ENCODE results near the gene RAPGEF2.
"Not testable (repeated sequence)": the region's sequence is repeated elsewhere in the genome, so short reads cannot be mapped to it uniquely, and the experiment has no call there.

RAPGEF2 gene

GRCh38 chr4:159237975-159238374 lies 135.1 kb downstream of the RAPGEF2 start:
- Mint-ChIP-seq H3K9me3 (no peaks in the 10 kb centered on the region), H3K36me3 (ENCODE audit: insufficient read depth) (peaks cover 3% of the 10 kb centered on the region), H3K27ac (no peak overlapping the region), H3K27me3 (no peaks in the 10 kb centered on the region), H3K4me3 (no peak overlapping the region), H3K4me1 (ENCODE audit: low read depth in 2 of 2) (peaks cover 8 to 12% of the 10 kb centered on the region in 2 donors)
- DNase-seq (no peak), ATAC-seq (replicated peaks) (no peak)

DNA sequence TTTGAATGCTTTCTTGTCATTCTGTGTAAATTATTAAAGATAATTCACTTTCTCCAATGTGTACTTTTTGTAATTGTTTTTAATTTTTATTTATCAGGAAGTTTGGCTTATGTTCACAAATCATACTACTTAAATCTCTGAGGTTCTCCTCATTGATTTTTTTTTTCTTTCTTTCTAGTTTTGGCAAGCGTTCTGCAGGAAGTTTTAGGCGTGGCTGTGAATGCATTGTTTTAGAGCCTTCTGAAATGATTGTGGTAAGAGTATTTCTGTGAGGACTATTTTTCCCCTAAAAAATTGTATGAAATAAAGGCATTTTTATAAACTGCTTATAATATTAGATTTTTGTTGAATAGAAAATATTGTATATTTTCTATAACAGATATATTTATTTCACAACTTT lies 135.8 kb downstream of the RAPGEF2 start:
- H3K27me3 Mint-ChIP-seq = no peaks in the 10 kb centered on the region
- no peak for ATAC-seq (replicated peaks)
- peaks cover 3% of the 10 kb centered on the region for H3K36me3 Mint-ChIP-seq (ENCODE audit: insufficient read depth)
- no peak overlapping the region for H3K4me3 Mint-ChIP-seq
- peaks cover 3 to 6% of the 10 kb centered on the region in 2 donors for H3K4me1 Mint-ChIP-seq (ENCODE audit: low read depth in 2 of 2)
- H3K27ac Mint-ChIP-seq = no peak overlapping the region
- DNase-seq = no peak
- H3K9me3 Mint-ChIP-seq = no peaks in the 10 kb centered on the region

GRCh38 chr4:159239629-159240028 lies 136.8 kb downstream of the RAPGEF2 start:
- peaks cover 3 to 6% of the 10 kb centered on the region in 2 donors for H3K4me1 Mint-ChIP-seq (ENCODE audit: low read depth in 2 of 2)
- no peak for ATAC-seq (replicated peaks)

DNA sequence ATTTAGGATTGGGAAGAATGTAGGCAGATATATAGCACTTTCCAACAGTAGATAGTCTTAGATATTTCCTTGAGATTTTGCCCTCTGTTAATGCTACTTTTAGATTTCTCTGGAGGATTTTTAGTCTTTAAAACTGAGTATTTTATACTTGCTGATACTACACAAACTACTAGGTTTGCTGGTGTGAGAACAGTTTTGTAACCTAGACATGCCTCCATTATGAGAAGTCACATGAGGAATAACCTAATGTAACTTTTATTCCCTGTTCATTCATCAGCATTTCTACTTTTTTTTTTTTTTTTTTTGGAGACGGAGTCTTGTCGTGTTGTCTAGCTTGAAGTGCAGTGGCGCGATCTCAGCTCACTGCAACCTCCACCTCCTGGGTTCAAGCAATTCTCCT lies 137.2 kb downstream of the RAPGEF2 start:
- H3K27me3 Mint-ChIP-seq = no peaks in the 10 kb centered on the region

More at GRCh38 chr4:159239629-159240028, 136.8 kb downstream of the RAPGEF2 start:
- Mint-ChIP-seq H3K9me3 (no peaks in the 10 kb centered on the region), H3K27me3 (no peaks in the 10 kb centered on the region), H3K36me3 (ENCODE audit: insufficient read depth) (peaks cover 3% of the 10 kb centered on the region), H3K27ac (no peak overlapping the region), H3K4me3 (peak overlapping the region in 1 of 2 donors; percentile 31)
- DNase-seq = no peak

GRCh38 chr4:159240687-159241086 lies 137.8 kb downstream of the RAPGEF2 start:
- DNase-seq = no peak
- Mint-ChIP-seq H3K27ac (no peak overlapping the region), H3K4me1 (ENCODE audit: low read depth in 2 of 2) (peaks cover 3 to 5% of the 10 kb centered on the region in 2 donors), H3K4me3 (no peak overlapping the region), H3K27me3 (no peaks in the 10 kb centered on the region), H3K9me3 (no peaks in the 10 kb centered on the region), H3K36me3 (ENCODE audit: insufficient read depth) (peaks cover 3% of the 10 kb centered on the region)
- ATAC-seq (replicated peaks) = no peak

More for the DNA sequence above, 137.2 kb downstream of the RAPGEF2 start:
- H3K36me3 Mint-ChIP-seq (ENCODE audit: insufficient read depth) = peaks cover 3% of the 10 kb centered on the region
- no peaks in the 10 kb centered on the region for H3K9me3 Mint-ChIP-seq
- ATAC-seq (replicated peaks) (no peak), DNase-seq (no peak)
- peaks cover 3 to 6% of the 10 kb centered on the region in 2 donors for H3K4me1 Mint-ChIP-seq (ENCODE audit: low read depth in 2 of 2)
- no peak overlapping the region for H3K27ac Mint-ChIP-seq
- no peak overlapping the region for H3K4me3 Mint-ChIP-seq

DNA sequence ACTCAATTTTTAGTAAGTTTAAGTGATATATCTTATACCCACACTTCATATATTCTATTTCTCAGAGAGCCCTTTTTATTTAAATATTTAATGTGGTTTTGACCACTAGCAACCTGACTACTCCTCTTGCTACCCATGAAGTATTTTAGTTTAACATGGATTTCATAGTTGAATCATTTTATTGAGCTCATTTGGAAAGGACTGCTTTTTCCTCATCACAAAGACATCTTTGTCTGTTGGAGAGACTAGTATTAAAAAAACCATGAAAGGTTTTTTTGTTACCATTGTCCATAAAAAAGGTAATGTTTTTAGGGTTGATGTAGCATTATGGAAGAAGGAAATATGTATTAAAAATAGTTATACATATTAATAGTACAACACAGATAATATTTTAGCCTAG lies 139.5 kb downstream of the RAPGEF2 start:
- no peaks in the 10 kb centered on the region for H3K4me1 Mint-ChIP-seq (ENCODE audit: low read depth in 2 of 2)
- no peaks in the 10 kb centered on the region for H3K9me3 Mint-ChIP-seq
- H3K36me3 Mint-ChIP-seq (ENCODE audit: insufficient read depth) = peaks cover 3% of the 10 kb centered on the region
- no peak for ATAC-seq (replicated peaks)
- no peaks in the 10 kb centered on the region for H3K27me3 Mint-ChIP-seq
- no peak overlapping the region for H3K27ac Mint-ChIP-seq
- H3K4me3 Mint-ChIP-seq = no peak overlapping the region
- no peak for DNase-seq

GRCh38 chr4:159248384-159249178 lies 145.7 kb downstream of the RAPGEF2 start:
- no peak overlapping the region for H3K4me3 Mint-ChIP-seq
- H3K36me3 Mint-ChIP-seq (ENCODE audit: insufficient read depth) = no peaks in the 10 kb centered on the region
- ATAC-seq (replicated peaks) (no peak), DNase-seq (no peak)
- no peaks in the 10 kb centered on the region for H3K9me3 Mint-ChIP-seq
- H3K27me3 Mint-ChIP-seq = no peaks in the 10 kb centered on the region
- H3K27ac Mint-ChIP-seq = no peak overlapping the region
- H3K4me1 Mint-ChIP-seq (ENCODE audit: low read depth in 2 of 2) = no peaks in the 10 kb centered on the region

DNA sequence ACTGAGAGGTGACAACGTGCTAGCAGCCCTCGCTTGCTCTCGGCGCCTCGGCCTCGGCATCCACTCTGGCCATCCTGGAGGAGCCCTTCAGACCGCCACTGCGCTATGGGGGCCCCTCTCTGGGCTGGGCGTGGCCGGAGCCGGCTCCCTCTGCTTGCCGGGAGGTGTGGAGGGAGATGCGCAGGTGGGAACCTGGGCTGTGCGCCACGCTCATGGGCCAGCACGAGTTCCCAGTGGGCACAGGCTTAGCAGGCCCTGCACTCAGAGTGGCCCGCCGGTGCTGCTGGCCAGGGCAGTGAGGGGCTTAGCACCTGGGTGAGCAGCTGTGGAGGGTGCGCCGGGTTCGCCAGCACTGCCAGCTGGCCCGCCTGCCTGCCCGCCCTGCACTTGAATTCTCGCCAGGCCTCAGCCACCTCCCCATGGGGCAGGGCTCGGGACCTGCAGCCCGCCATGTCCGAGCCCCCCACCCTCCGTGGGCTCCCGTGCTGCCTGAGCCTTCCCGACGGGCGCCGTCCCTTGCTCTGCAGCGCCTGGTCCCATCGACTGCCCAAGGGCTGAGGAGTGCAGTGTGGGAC lies 148.0 kb downstream of the RAPGEF2 start:
- Mint-ChIP-seq H3K4me1 (ENCODE audit: low read depth in 2 of 2) (no peaks in the 10 kb centered on the region), H3K27me3 (no peaks in the 10 kb centered on the region), H3K4me3 (no peak overlapping the region), H3K36me3 (ENCODE audit: insufficient read depth) (no peaks in the 10 kb centered on the region), H3K27ac (no peak overlapping the region), H3K9me3 (no peaks in the 10 kb centered on the region)
- no peak for ATAC-seq (replicated peaks)
- no peak for DNase-seq

GRCh38 chr4:159251580-159251979 lies 148.7 kb downstream of the RAPGEF2 start:
- not testable (repeated sequence) for ATAC-seq (replicated peaks); H3K27me3 Mint-ChIP-seq; H3K4me1 Mint-ChIP-seq (ENCODE audit: low read depth in 2 of 2); H3K36me3 Mint-ChIP-seq (ENCODE audit: insufficient read depth); DNase-seq; H3K27ac Mint-ChIP-seq; H3K9me3 Mint-ChIP-seq; H3K4me3 Mint-ChIP-seq

GRCh38 chr4:159252491-159252890 lies 149.6 kb downstream of the RAPGEF2 start:
- H3K9me3 Mint-ChIP-seq = no peaks in the 10 kb centered on the region
- H3K27ac Mint-ChIP-seq = no peak overlapping the region
- no peaks in the 10 kb centered on the region for H3K27me3 Mint-ChIP-seq
- DNase-seq = no peak
- H3K4me1 Mint-ChIP-seq (ENCODE audit: low read depth in 2 of 2) = peaks cover 6 to 11% of the 10 kb centered on the region in 2 donors
- H3K4me3 Mint-ChIP-seq = no peak overlapping the region
- H3K36me3 Mint-ChIP-seq (ENCODE audit: insufficient read depth) = no peaks in the 10 kb centered on the region
- ATAC-seq (replicated peaks) = no peak

DNA sequence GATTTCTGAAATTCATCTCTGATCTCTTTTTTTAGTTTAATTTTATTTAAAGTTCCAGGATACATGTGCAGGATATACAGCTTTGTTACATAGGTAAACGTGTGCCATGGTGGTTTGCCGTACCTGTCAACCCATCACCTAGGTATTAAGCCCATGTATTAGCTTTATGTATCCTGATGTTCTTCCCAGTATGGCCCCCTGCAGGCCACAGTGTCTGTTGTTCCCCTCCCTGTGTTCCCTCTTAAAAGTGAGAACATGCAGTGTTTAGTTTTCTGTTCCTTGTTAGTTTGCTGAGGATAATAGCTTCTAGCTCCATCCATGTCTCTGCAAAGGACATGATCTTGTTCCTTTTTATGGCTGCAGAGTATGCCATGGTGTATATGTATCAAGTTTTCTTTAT lies 153.2 kb downstream of the RAPGEF2 start:
- no peaks in the 10 kb centered on the region for H3K36me3 Mint-ChIP-seq (ENCODE audit: insufficient read depth)
- DNase-seq (no peak), ATAC-seq (replicated peaks) (no peak)
- no peak overlapping the region for H3K4me3 Mint-ChIP-seq
- H3K9me3 Mint-ChIP-seq = no peaks in the 10 kb centered on the region
- peaks cover 6 to 11% of the 10 kb centered on the region in 2 donors for H3K4me1 Mint-ChIP-seq (ENCODE audit: low read depth in 2 of 2)
- H3K27ac Mint-ChIP-seq = no peak overlapping the region
- H3K27me3 Mint-ChIP-seq = no peaks in the 10 kb centered on the region

- no peak overlapping the region for H3K27ac Mint-ChIP-seq
- no peaks in the 10 kb centered on the region for H3K9me3 Mint-ChIP-seq
- no peaks in the 10 kb centered on the region for H3K27me3 Mint-ChIP-seq
- H3K4me3 Mint-ChIP-seq = no peak overlapping the region
- H3K4me1 Mint-ChIP-seq (ENCODE audit: low read depth in 2 of 2) = peaks cover 7 to 11% of the 10 kb centered on the region in 2 donors
- no peaks in the 10 kb centered on the region for H3K36me3 Mint-ChIP-seq (ENCODE audit: insufficient read depth)
- no peak for ATAC-seq (replicated peaks)
- DNase-seq = no peak
Observed at GRCh38 chr4:159258889-159259560, 156.1 kb downstream of the RAPGEF2 start.

GRCh38 chr4:159264057-159264456 lies 161.2 kb downstream of the RAPGEF2 start:
- Mint-ChIP-seq H3K36me3 (ENCODE audit: insufficient read depth) (no peaks in the 10 kb centered on the region), H3K9me3 (no peaks in the 10 kb centered on the region), H3K4me3 (no peak overlapping the region), H3K27me3 (no peaks in the 10 kb centered on the region), H3K4me1 (ENCODE audit: low read depth in 2 of 2) (peaks cover 1 to 10% of the 10 kb centered on the region in 2 donors), H3K27ac (no peak overlapping the region)
- no peak for DNase-seq
- ATAC-seq (replicated peaks) = no peak

Measured in effector memory CD8-positive, alpha-beta T cell (primary cell).